Right kidney (tissue), 1 donor: ENCODE results near the gene KIF1A.
"Not testable (repeated sequence)": the region's sequence is repeated elsewhere in the genome, so short reads cannot be mapped to it uniquely, and the experiment has no call there.

Experiments
- DNase-seq: peaks from one replicate; pipeline ENCODE4 v3.0.0-alpha.2; 2016

The KIF1A gene

GRCh38 chr2:240787521-240788472 lies 32.2 kb downstream of the KIF1A start:
- DNase-seq, result no peak

GRCh38 chr2:240786871-240787311 lies 33.1 kb downstream of the KIF1A start:
- DNase-seq, result no peak

GRCh38 chr2:240786355-240786841 lies 33.6 kb downstream of the KIF1A start:
- no peak for DNase-seq

- no peak for DNase-seq
Measured at GRCh38 chr2:240785424-240786335, 34.3 kb downstream of the KIF1A start.

GRCh38 chr2:240784629-240785423 lies 35.2 kb downstream of the KIF1A start:
- DNase-seq, result no peak

GRCh38 chr2:240783819-240784621 lies 36.0 kb downstream of the KIF1A start:
- DNase-seq, result no peak

- no peak for DNase-seq
Measured at GRCh38 chr2:240782886-240783818, 36.9 kb downstream of the KIF1A start.

- no peak for DNase-seq
Measured at GRCh38 chr2:240782221-240782885, 37.7 kb downstream of the KIF1A start.

- DNase-seq, result no peak
Measured at GRCh38 chr2:240781471-240782220, 38.4 kb downstream of the KIF1A start.

- no peak for DNase-seq
Measured at GRCh38 chr2:240780023-240780700, 39.9 kb downstream of the KIF1A start.

GRCh38 chr2:240779250-240779832 lies 40.7 kb downstream of the KIF1A start:
- not testable (repeated sequence) for DNase-seq

GRCh38 chr2:240778426-240778825 lies 41.6 kb downstream of the KIF1A start:
- DNase-seq, result no peak

- no peak for DNase-seq
Measured at GRCh38 chr2:240777456-240778212, 42.4 kb downstream of the KIF1A start.

GRCh38 chr2:240775905-240776304 lies 44.1 kb downstream of the KIF1A start:
- DNase-seq, result peak; percentile 53

GRCh38 chr2:240774856-240775255 lies 45.2 kb downstream of the KIF1A start:
- DNase-seq, result no peak

GRCh38 chr2:240769096-240769495 lies 50.9 kb downstream of the KIF1A start:
- DNase-seq, result no peak

- no peak for DNase-seq
Measured at GRCh38 chr2:240768216-240768615, 51.8 kb downstream of the KIF1A start.
